ENCODE data around the gene AFF3.

AFF3 gene

GRCh38 chr2:100135415-100135814 lies 7.0 kb downstream of the AFF3 start:
- no peak for TF ChIP-seq ZFX (IDR thresholded peaks at IDR 0.05; ENCODE audit: borderline replicate concordance)
- TF ChIP-seq, protein P1, sequence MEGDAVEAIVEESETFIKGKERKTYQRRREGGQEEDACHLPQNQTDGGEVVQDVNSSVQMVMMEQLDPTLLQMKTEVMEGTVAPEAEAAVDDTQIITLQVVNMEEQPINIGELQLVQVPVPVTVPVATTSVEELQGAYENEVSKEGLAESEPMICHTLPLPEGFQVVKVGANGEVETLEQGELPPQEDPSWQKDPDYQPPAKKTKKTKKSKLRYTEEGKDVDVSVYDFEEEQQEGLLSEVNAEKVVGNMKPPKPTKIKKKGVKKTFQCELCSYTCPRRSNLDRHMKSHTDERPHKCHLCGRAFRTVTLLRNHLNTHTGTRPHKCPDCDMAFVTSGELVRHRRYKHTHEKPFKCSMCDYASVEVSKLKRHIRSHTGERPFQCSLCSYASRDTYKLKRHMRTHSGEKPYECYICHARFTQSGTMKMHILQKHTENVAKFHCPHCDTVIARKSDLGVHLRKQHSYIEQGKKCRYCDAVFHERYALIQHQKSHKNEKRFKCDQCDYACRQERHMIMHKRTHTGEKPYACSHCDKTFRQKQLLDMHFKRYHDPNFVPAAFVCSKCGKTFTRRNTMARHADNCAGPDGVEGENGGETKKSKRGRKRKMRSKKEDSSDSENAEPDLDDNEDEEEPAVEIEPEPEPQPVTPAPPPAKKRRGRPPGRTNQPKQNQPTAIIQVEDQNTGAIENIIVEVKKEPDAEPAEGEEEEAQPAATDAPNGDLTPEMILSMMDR (IDR thresholded peaks at IDR 0.05): no peak
- no peak overlapping the region for H3K27ac ChIP-seq

GRCh38 chr2:100130595-100131391 lies 11.6 kb downstream of the AFF3 start:
- no peak overlapping the region for H3K27ac ChIP-seq
- TF ChIP-seq ZFX (IDR thresholded peaks at IDR 0.05; ENCODE audit: borderline replicate concordance): no peak
- TF ChIP-seq, protein P1 (IDR thresholded peaks at IDR 0.05): no peak

DNA sequence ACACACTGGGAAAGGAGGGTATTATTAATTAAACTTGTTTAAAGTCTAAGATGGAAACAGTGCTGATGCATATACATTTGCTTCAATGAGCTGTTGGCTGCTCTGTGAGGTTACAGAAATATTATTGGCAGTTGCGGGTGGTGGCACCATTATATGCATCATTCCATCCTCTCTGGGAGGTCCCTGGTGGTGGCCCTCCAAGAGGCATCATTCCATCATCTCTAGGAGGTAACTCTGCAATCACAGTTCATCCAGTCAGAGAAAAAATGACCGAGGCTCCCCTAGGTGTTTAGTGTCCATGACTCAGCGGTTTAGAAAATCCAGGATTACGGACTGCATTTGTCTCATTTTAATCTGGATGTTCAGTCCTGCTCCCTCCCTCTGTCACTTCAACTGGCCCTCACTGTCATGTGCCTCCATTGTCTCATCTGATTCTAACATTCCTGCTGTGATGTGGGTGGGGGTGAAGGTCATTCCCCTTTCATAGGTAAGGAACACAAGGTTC lies 15.4 kb downstream of the AFF3 start:
- TF ChIP-seq, protein P1 (IDR thresholded peaks at IDR 0.05): no peak
- no peak for TF ChIP-seq ZFX (IDR thresholded peaks at IDR 0.05; ENCODE audit: borderline replicate concordance)
- no peak overlapping the region for H3K27ac ChIP-seq

- no peak overlapping the region for H3K27ac ChIP-seq
- TF ChIP-seq, protein P1 (IDR thresholded peaks at IDR 0.05): no peak
- no peak for TF ChIP-seq ZFX (IDR thresholded peaks at IDR 0.05; ENCODE audit: borderline replicate concordance)
Observed at GRCh38 chr2:100126201-100126600, 16.2 kb downstream of the AFF3 start.

DNA sequence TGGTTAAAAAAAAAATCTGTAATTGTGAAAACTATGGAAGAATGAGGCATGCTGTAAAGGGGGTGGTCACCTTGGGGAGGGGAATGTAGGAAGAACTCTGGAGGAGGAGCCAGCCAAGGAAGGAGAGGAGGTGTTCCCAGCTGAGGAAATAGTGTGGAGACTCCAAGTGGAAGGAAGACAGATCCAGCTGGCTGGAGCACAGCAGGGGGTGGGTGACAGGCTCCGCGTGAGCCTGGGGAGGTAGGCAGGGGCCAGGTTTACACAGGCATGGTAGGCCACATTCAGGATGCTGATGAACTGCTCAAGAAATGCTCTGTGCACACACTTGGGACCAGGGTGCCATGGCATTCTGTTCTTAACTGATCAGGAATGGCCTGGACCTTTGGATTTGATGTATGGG lies 16.8 kb downstream of the AFF3 start:
- TF ChIP-seq, protein P1 (IDR thresholded peaks at IDR 0.05): no peak
- no peak for TF ChIP-seq ZFX (IDR thresholded peaks at IDR 0.05; ENCODE audit: borderline replicate concordance)
- H3K27ac ChIP-seq: no peak overlapping the region

DNA sequence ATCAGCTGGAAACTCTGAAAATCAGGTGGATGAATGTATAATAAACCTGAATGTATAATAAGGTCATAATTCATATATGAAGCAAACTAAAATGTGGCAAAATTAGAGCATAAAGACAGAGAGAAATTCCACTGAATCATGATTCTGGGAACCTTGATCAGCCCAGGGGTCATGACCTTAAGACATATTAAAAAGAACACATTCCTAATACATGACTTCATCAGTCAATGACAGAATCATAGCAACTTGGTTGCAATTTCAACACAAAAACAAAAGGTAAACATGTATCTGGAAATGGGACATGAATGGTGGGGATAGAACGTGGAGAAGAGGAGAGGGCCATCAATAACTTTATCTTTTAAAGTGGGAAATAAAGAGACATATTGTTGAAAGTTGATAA lies 17.6 kb downstream of the AFF3 start:
- H3K27ac ChIP-seq: no peak overlapping the region
- TF ChIP-seq ZFX (IDR thresholded peaks at IDR 0.05; ENCODE audit: borderline replicate concordance): no peak
- TF ChIP-seq, protein P1 (IDR thresholded peaks at IDR 0.05): no peak

GRCh38 chr2:100121124-100121718 lies 21.2 kb downstream of the AFF3 start:
- TF ChIP-seq ZFX (IDR thresholded peaks at IDR 0.05; ENCODE audit: borderline replicate concordance): no peak
- TF ChIP-seq, protein P1 (IDR thresholded peaks at IDR 0.05): no peak

More at GRCh38 chr2:100121124-100121718, 21.2 kb downstream of the AFF3 start:
- no peak overlapping the region for H3K27ac ChIP-seq

Measured in 22Rv1 (cell line).